DLD1 (cell line): ENCODE results near the gene CCL4.
"Not testable (repeated sequence)": the region's sequence is repeated elsewhere in the genome, so short reads cannot be mapped to it uniquely, and the experiment has no call there.

ENCODE experiments used
- in situ Hi-C: cut with HindIII; loops from 2 replicates; pipeline ENCODE4 v1.10.0; 2017; ENCODE audit warnings: low sequenced_read_pairs

The CCL4 gene

GRCh38 chr17:36115649-36115977, 12.0 kb downstream of the CCL4 start:
- in situ Hi-C loops: not testable (repeated sequence)

- in situ Hi-C loops: no loop called here
Observed at GRCh38 chr17:36117505-36118382, 14.1 kb downstream of the CCL4 start.

GRCh38 chr17:36118477-36119353, 15.1 kb downstream of the CCL4 start:
- in situ Hi-C loops: no loop called here

- in situ Hi-C loops: no loop called here
Observed at GRCh38 chr17:36120221-36120620, 16.6 kb downstream of the CCL4 start.

GRCh38 chr17:36121099-36121498, 17.5 kb downstream of the CCL4 start:
- in situ Hi-C loops: not testable (repeated sequence)

GRCh38 chr17:36123431-36123830, 19.8 kb downstream of the CCL4 start:
- in situ Hi-C loops: no loop called here

GRCh38 chr17:36124879-36125824, 21.5 kb downstream of the CCL4 start:
- in situ Hi-C loops: no loop called here

- in situ Hi-C loops: no loop called here
Observed at GRCh38 chr17:36127199-36127893, 23.7 kb downstream of the CCL4 start.

- in situ Hi-C loops: no loop called here
Observed at GRCh38 chr17:36127911-36128310, 24.3 kb downstream of the CCL4 start.

- in situ Hi-C loops: no loop called here
Observed at GRCh38 chr17:36128411-36128978, 24.9 kb downstream of the CCL4 start.

GRCh38 chr17:36129616-36130015, 26.0 kb downstream of the CCL4 start:
- in situ Hi-C loops: no loop called here

GRCh38 chr17:36130346-36130745, 26.7 kb downstream of the CCL4 start:
- in situ Hi-C loops: no loop called here

GRCh38 chr17:36131421-36131820, 27.8 kb downstream of the CCL4 start:
- in situ Hi-C loops: no loop called here

GRCh38 chr17:36131931-36132330, 28.3 kb downstream of the CCL4 start:
- in situ Hi-C loops: no loop called here

GRCh38 chr17:36132421-36132831, 28.8 kb downstream of the CCL4 start:
- in situ Hi-C loops: no loop called here

- in situ Hi-C loops: no loop called here
Observed at GRCh38 chr17:36133602-36134236, 30.1 kb downstream of the CCL4 start.

GRCh38 chr17:36135465-36135864, 31.8 kb downstream of the CCL4 start:
- in situ Hi-C loops: no loop called here

GRCh38 chr17:36136036-36136435, 32.4 kb downstream of the CCL4 start:
- in situ Hi-C loops: no loop called here

- in situ Hi-C loops: no loop called here
Observed at GRCh38 chr17:36136439-36136838, 32.8 kb downstream of the CCL4 start.
